HepG2 (cell line): ENCODE measurements around the gene PLCB1. TPM values are rescaled to one million over a fixed set of nuclear protein-coding genes. Genes with fewer than 3 reads are reported as not detected.

Experiments used
- ATAC-seq: fragments of 200-7000 bp; cut with Tn5 transposase; 3 replicates; pipeline ENCODE4 v1.9.1; 2020; ENCODE audit warnings: mild to moderate bottlenecking, moderate library complexity
- BruUV-seq: library from RNA; stranded (reverse); fragments of 400-500 nt; replicated peaks from 2 replicates; lab custom pipeline; 2021; lab: Mats Ljungman, UMichigan
- CTCF ChIA-PET: fragments of 300-600 bp; formaldehyde crosslinking; extraction: SDS; loops from one replicate; lab custom pipeline; 2021; ENCODE audit warnings: low total read pairs, inconsistent platforms, low intra/inter-chr PET ratio; lab: Yijun Ruan, JAX
- POLR2A ChIA-PET: fragments of 350-600 bp; sonication (Branson Sonifier 250); formaldehyde crosslinking; loops from one replicate; lab custom pipeline; 2020; ENCODE audit warnings: antibody characterized with exemption, inconsistent platforms; lab: Yijun Ruan, JAX
- DNase-seq: peaks from one replicate; pipeline ENCODE4 v3.0.0-alpha.2; 2015; ENCODE audit warnings: low spot score
- FAIRE-seq: peaks from 3 replicates; lab custom pipeline; 2011; peaks lifted over from hg19 to GRCh38; lab: Jason Lieb, UNC
- H2AFZ ChIP-seq: one replicate; pipeline ENCODE4 v1.6.1; 2011; ENCODE audit warnings: low read length, inconsistent platforms
- H3K27ac ChIP-seq: fragments of 300-600 bp; 3 replicates; pipeline ENCODE4 v1.8.0; 2011; ENCODE audit warnings: mixed run types, mild to moderate bottlenecking, mixed read lengths, low read length, inconsistent platforms; ENCODE audit not compliant: insufficient read depth; ENCODE audit errors: extremely low read length
- H3K27me3 ChIP-seq, 2 experiments: fragments of 200-600 bp in 1 of 2; 2 replicates in 1 of 2; 3 replicates in 1 of 2; pipeline versions ENCODE4 v1.6.0 to v1.8.0; 2011; ENCODE audit warnings: low read length in 2 of 2, mild to moderate bottlenecking in 2 of 2, moderate library complexity in 2 of 2, inconsistent platforms in 1 of 2; ENCODE audit not compliant: insufficient read depth in 2 of 2, control insufficient read depth in 1 of 2
- H3K36me3 ChIP-seq, 2 experiments: fragments of 200-600 bp in 1 of 2; replicated peaks in 1 of 2; 2 replicates in 1 of 2; 3 replicates in 1 of 2; pipeline versions ENCODE4 v1.5.1 to v1.8.0; 2011; ENCODE audit warnings: low read length in 2 of 2, inconsistent platforms in 1 of 2; ENCODE audit not compliant: insufficient read depth in 2 of 2, control insufficient read depth in 1 of 2
- H3K4me1 ChIP-seq: 2 replicates; pipeline ENCODE4 v1.5.1; 2012; ENCODE audit warnings: low read length, inconsistent platforms; ENCODE audit not compliant: insufficient read depth
- H3K4me2 ChIP-seq: 2 replicates; pipeline ENCODE4 v1.6.0; 2011; ENCODE audit warnings: low read depth, low read length, inconsistent platforms
- H3K4me3 ChIP-seq, 3 experiments: fragments of 200-600 bp in 1 of 3; sonication (generic), shearing (Covaris generic) in 1 of 3; replicated peaks in 1 of 3; 2 replicates each; pipeline ENCODE4 v1.5.1; 2011 to 2016; ENCODE audit warnings: low read length in 3 of 3, inconsistent platforms in 2 of 3, low read depth in 2 of 3, mild to moderate bottlenecking in 2 of 3, control low read depth in 1 of 3, mixed read lengths in 1 of 3; ENCODE audit not compliant: insufficient read depth in 1 of 3
- H3K79me2 ChIP-seq: one replicate; pipeline ENCODE4 v1.6.1; 2011; ENCODE audit warnings: low read length, inconsistent platforms; ENCODE audit not compliant: insufficient read depth
- H3K9ac ChIP-seq: 2 replicates; pipeline ENCODE4 v1.6.0; 2011; ENCODE audit warnings: mild to moderate bottlenecking, low read depth, low read length, inconsistent platforms; ENCODE audit not compliant: insufficient read depth
- H3K9me3 ChIP-seq: 2 replicates; pipeline ENCODE4 v1.5.1; 2012; ENCODE audit warnings: mild to moderate bottlenecking, low read length
- H4K20me1 ChIP-seq: 2 replicates; pipeline ENCODE4 v1.6.0; 2011; ENCODE audit warnings: inconsistent platforms, mild to moderate bottlenecking, low read length, moderate library complexity; ENCODE audit not compliant: insufficient read depth
- ARNT2 ChIP-seq: sonication (generic); formaldehyde crosslinking; IDR thresholded peaks from 2 replicates; pipeline ENCODE4 v1.8.0; 2022; ENCODE audit warnings: mild to moderate bottlenecking, low read depth, missing genetic modification reagents, moderate library complexity
- CC2D1A ChIP-seq: sonication (generic); formaldehyde crosslinking; IDR thresholded peaks from 2 replicates; pipeline ENCODE4 v1.8.1; 2023; ENCODE audit warnings: mild to moderate bottlenecking, missing genetic modification reagents
- HCFC1 ChIP-seq: fragments of 150-350 bp; IDR thresholded peaks from 2 replicates; pipeline ENCODE4 v1.6.1; 2014; ENCODE audit warnings: low read depth, low read length
- PHB2 ChIP-seq: fragments of 450-650 bp; IDR thresholded peaks from 2 replicates; pipeline ENCODE4 v1.6.1; 2018; ENCODE audit not compliant: partially characterized antibody
- SNAI1 ChIP-seq: sonication (generic); formaldehyde crosslinking; IDR thresholded peaks from 2 replicates; pipeline ENCODE4 v1.5.0; 2020; ENCODE audit warnings: mild to moderate bottlenecking, missing genetic modification reagents, borderline replicate concordance
- SRSF9 ChIP-seq: fragments of 200-400 bp; formaldehyde crosslinking; IDR thresholded peaks from 2 replicates; pipeline ENCODE4 v1.6.1; 2018; ENCODE audit warnings: borderline replicate concordance, mild to moderate bottlenecking, low read depth, low read length; ENCODE audit not compliant: insufficient read depth, poor library complexity, severe bottlenecking
- ZBTB38 ChIP-seq: sonication (generic); formaldehyde crosslinking; IDR thresholded peaks from 2 replicates; pipeline ENCODE4 v1.5.1; 2020; ENCODE audit warnings: mild to moderate bottlenecking, missing genetic modification reagents
- ZNF24 ChIP-seq: fragments of 450-650 bp; IDR thresholded peaks from 2 replicates; pipeline ENCODE4 v1.6.1; 2017; ENCODE audit warnings: antibody characterized with exemption, mild to moderate bottlenecking
- ZNF264 ChIP-seq: sonication (generic); formaldehyde crosslinking; IDR thresholded peaks from 2 replicates; pipeline ENCODE4 v1.4.0; 2020; ENCODE audit warnings: missing genetic modification reagents
- ZZZ3 ChIP-seq: sonication (generic); formaldehyde crosslinking; IDR thresholded peaks from 2 replicates; pipeline ENCODE4 v1.4.0; 2020; ENCODE audit warnings: missing genetic modification reagents, mild to moderate bottlenecking, borderline replicate concordance
- WGBS: methylation state at CpG from one replicate; pipeline ENCODE4 v1.1.6; 2017; ENCODE audit warnings: low lambda C conversion rate; 5-methylcytosine and 5-hydroxymethylcytosine counted together
- in situ Hi-C: cut with HindIII; loops from 2 replicates; pipeline ENCODE4 v1.10.0; 2017; ENCODE audit warnings: low pct_unique_long_range_greater_than_20kb; ENCODE audit not compliant: extremely low pct_ligation_motif_present
- intact Hi-C: fragments of 100-400 bp; cut with micrococcal nuclease; formaldehyde crosslinking; loops from one replicate; pipeline ENCODE4 v1.10.0; 2022; ENCODE audit not compliant: unreplicated experiment
- polyA plus RNA-seq, 8 experiments: library from polyadenylated mRNA; depleted of rRNA in 3 of 8; stranded (reverse) in 7 of 8; unstranded in 1 of 8; fragments of >200 nt; fragmentation: Illumina TruSeq in 4 of 8; extraction: Trizol in 4 of 8; gene quantifications; 2 replicates each; pipeline versions ENCODE4 v1.2.1 to v1.2.3, GENCODE V29; 2011 to 2016; ENCODE audit warnings: low read depth in 4 of 8, missing spikeins in 1 of 8, mixed read lengths in 1 of 8; ENCODE audit not compliant: insufficient read depth in 1 of 8
- total RNA-seq, 5 experiments: library from RNA; depleted of rRNA; stranded (reverse); fragments of >200 nt; fragmentation: Illumina TruSeq; extraction: Trizol; gene quantifications; 2 replicates each; pipeline ENCODE4 v1.2.3, GENCODE V29; 2016; ENCODE audit warnings: low read depth in 1 of 5
- TF ChIP-seq, protein P1 (sequence below): sonication (generic); formaldehyde crosslinking; IDR thresholded peaks from 2 replicates; pipeline ENCODE4 v1.5.1; 2020; ENCODE audit warnings: missing genetic modification reagents, mild to moderate bottlenecking, borderline replicate concordance
- TF ChIP-seq, protein P2 (sequence below): sonication (generic); formaldehyde crosslinking; IDR thresholded peaks from 2 replicates; pipeline ENCODE4 v1.5.1; 2020; ENCODE audit warnings: mild to moderate bottlenecking, missing genetic modification reagents
- TF ChIP-seq, protein P3 (sequence below): sonication (generic); formaldehyde crosslinking; IDR thresholded peaks from 2 replicates; pipeline ENCODE4 v1.4.0; 2020; ENCODE audit warnings: missing genetic modification reagents, low read depth, mild to moderate bottlenecking, borderline replicate concordance
- TF ChIP-seq, protein P4 (sequence below): sonication (generic); formaldehyde crosslinking; IDR thresholded peaks from 2 replicates; pipeline ENCODE4 v1.5.0; 2020; ENCODE audit warnings: missing genetic modification reagents

The PLCB1 gene
- total and polyA plus RNA-seq, 2 of the 13 experiments (the other 11 are each of a cell fraction or from before 2014, with no cell fraction given), result 42.4 to 55.9 TPM

DNA sequence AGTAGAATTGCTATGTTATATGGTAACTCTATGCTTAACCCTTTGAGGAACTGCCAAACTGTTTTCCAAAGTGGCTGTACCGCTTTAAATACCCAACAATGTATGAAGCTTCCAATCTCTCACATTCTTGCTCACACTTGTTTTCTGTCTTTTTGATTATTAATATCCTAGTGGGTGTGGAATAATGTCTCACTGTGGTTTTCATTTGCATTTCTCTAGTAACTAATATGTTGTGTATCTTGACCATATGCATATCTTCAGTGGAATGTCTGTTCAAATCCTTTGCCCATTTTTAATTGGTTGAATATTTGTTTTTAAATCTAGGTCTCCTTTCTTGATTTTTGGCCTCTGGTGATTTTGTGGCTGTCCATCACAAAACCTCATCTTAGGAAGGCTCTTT is 759.0 kb downstream of the PLCB1 start:
- intact Hi-C loops, result no loop called here
- Histone ChIP-seq H3K4me2 (no peak overlapping the region), H3K9ac (no peak overlapping the region), H4K20me1 (no peaks in the 10 kb centered on the region), H3K27me3 (no peaks in the 10 kb centered on the region), H3K36me3 (no peaks in the 10 kb centered on the region), H3K27ac (no peak overlapping the region), H2AFZ (no peak overlapping the region), H3K4me3 (no peak overlapping the region), H3K4me1 (no peaks in the 10 kb centered on the region), H3K9me3 (peaks cover 22% of the 10 kb centered on the region), H3K79me2 (no peaks in the 10 kb centered on the region)
- FAIRE-seq, result no peak
- ATAC-seq, result no peak
- no TSS peak for BruUV-seq
- in situ Hi-C loops, result no loop called here
- WGBS, result 30% methylated on average over 1 of the region's 1 CpG
- DNase-seq, result no peak
- ChIA-PET POLR2A (no interaction called here), CTCF (no interaction called here)
- no peak for TF ChIP-seq ZBTB38
- TF ChIP-seq SNAI1 (CRISPR knock-in tag), result no peak
- TF ChIP-seq HCFC1, result no peak
- TF ChIP-seq, protein P1, sequence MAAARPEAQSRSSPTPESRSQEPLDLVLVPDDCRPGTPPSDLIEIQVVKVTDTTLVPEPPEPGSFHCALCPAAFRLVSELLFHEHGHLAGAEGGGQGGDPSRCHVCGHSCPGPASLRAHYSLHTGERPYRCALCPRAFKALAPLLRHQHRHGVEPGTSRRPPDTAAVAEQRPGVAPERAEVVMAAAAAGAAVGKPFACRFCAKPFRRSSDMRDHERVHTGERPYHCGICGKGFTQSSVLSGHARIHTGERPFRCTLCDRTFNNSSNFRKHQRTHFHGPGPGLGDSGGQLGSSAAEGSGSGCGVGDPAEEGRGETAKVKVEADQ (CRISPR knock-in tag), result no peak
- TF ChIP-seq ARNT2 (CRISPR knock-in tag), result no peak
- no peak for TF ChIP-seq SRSF9
- TF ChIP-seq PHB2, result no peak

DNA sequence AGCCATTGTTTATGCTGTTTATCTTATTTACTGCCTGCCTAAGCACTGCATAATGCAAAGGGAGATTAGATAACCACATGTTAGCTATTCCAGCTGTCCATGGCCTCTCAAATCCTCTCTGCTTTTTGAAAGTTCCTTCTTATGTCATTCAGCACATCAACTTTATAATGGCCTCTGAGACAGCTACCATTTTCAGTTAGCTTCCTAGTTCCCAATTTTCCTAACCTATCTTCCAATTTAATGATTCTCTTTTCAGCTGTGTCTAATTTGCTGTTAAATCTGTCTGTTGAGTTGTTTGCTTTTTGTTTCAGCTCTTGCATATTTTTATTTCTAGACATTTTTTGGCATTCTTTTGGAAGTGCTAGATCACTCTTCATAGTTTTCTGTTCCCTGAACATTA is 763.4 kb downstream of the PLCB1 start:
- H3K79me2 ChIP-seq, result no peaks in the 10 kb centered on the region
- H3K27me3 ChIP-seq, result no peaks in the 10 kb centered on the region
- no peak overlapping the region for H2AFZ ChIP-seq
- no peak overlapping the region for H3K27ac ChIP-seq
- peaks cover 36% of the 10 kb centered on the region for H3K9me3 ChIP-seq
- no peak for FAIRE-seq
- no peak for ATAC-seq
- CTCF ChIA-PET, result no interaction called here
- H3K36me3 ChIP-seq, result no peaks in the 10 kb centered on the region
- no TSS peak for BruUV-seq
- H3K4me1 ChIP-seq, result no peaks in the 10 kb centered on the region
- H4K20me1 ChIP-seq, result no peaks in the 10 kb centered on the region
- no peak overlapping the region for H3K4me3 ChIP-seq
- in situ Hi-C loops, result no loop called here
- no peak overlapping the region for H3K9ac ChIP-seq
- intact Hi-C loops, result no loop called here
- no peak overlapping the region for H3K4me2 ChIP-seq
- DNase-seq, result no peak
- POLR2A ChIA-PET, result no interaction called here
- TF ChIP-seq, protein P2, sequence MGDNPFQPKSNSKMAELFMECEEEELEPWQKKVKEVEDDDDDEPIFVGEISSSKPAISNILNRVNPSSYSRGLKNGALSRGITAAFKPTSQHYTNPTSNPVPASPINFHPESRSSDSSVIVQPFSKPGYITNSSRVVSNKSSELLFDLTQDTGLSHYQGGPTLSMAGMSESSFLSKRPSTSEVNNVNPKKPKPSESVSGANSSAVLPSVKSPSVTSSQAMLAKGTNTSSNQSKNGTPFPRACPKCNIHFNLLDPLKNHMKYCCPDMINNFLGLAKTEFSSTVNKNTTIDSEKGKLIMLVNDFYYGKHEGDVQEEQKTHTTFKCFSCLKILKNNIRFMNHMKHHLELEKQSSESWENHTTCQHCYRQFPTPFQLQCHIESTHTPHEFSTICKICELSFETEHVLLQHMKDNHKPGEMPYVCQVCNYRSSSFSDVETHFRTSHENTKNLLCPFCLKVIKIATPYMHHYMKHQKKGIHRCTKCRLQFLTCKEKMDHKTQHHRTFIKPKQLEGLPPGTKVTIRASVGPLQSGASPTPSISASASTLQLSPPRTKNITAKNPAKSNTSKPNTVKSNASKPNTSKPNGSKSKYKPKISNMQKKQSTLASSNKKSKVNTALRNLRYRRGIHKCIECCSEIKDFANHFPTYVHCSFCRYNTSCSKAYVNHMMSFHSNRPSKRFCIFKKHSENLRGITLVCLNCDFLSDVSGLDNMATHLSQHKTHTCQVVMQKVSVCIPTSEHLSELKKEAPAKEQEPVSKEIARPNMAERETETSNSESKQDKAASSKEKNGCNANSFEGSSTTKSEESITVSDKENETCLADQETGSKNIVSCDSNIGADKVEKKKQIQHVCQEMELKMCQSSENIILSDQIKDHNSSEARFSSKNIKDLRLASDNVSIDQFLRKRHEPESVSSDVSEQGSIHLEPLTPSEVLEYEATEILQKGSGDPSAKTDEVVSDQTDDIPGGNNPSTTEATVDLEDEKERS (CRISPR knock-in tag), result 0 out of 2 replicates have a peak, but pooled peaks have one; percentile 46
- TF ChIP-seq ZZZ3 (CRISPR knock-in tag) (no peak), ZNF24 (no peak), ZNF264 (CRISPR knock-in tag) (no peak), CC2D1A (no peak)
- TF ChIP-seq, protein P3, sequence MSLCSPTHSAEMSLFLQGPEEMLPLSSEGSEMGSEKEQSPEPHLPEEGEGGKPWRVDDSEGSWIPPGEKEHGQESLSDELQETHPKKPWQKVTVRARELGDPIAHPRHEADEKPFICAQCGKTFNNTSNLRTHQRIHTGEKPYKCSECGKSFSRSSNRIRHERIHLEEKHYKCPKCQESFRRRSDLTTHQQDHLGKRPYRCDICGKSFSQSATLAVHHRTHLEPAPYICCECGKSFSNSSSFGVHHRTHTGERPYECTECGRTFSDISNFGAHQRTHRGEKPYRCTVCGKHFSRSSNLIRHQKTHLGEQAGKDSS (CRISPR knock-in tag), result no peak
- TF ChIP-seq, protein P4, sequence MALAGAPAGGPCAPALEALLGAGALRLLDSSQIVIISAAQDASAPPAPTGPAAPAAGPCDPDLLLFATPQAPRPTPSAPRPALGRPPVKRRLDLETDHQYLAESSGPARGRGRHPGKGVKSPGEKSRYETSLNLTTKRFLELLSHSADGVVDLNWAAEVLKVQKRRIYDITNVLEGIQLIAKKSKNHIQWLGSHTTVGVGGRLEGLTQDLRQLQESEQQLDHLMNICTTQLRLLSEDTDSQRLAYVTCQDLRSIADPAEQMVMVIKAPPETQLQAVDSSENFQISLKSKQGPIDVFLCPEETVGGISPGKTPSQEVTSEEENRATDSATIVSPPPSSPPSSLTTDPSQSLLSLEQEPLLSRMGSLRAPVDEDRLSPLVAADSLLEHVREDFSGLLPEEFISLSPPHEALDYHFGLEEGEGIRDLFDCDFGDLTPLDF (CRISPR knock-in tag), result no peak
